GM18517 (cell line): ENCODE data around the gene SMIM35.
A peak's percentile ranks its signal among the peaks of the same experiment; 100 is the strongest.
"Not testable (repeated sequence)": the region's sequence is repeated elsewhere in the genome, so short reads cannot be mapped to it uniquely, and the experiment has no call there.

Experiments used
- ATAC-seq: cut with Tn5 transposase; IDR thresholded peaks from one replicate; pipeline ENCODE4 v1.9.1; 2021; ENCODE audit warnings: mild to moderate bottlenecking, moderate library complexity; ENCODE audit not compliant: unreplicated experiment

Gene SMIM35

DNA sequence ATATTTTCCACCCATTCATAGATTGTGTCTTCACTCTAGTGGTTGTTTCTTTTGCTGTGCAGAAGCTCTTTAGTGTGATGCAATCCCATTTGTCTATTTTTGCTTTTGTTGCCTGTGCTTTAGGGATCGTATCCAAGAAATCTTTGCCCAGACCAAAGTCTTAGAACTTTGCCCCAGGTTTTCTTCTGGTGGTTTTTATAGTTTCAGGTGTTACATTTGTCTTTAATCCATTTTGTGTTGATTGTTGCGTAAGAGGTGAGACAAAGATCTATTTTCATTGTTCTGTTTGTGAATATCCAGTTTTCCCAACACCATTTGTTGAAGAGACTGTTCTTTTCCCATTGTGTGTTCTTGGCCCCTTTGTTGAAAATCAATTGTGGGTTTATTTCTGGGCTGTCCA, 94.1 kb downstream of the SMIM35 start:
- no peak for ATAC-seq

DNA sequence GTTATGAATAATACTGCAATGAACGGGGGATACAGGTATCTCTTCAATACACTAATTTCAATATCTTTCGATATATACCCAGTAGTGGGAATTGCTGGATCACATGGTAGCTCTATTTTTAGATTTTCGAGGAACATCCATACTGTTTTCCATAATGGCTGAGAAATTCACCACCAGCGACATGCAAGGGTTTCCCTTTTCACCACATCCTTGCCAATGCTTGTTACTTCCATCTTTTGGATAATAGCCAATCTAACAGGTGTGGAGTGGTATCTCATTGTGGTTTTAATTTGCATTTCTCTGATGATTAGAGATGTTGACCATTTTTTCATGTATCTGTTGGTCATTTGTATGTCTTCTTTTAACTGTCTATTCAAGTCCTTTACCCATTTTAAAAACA, 94.6 kb downstream of the SMIM35 start:
- no peak for ATAC-seq

DNA sequence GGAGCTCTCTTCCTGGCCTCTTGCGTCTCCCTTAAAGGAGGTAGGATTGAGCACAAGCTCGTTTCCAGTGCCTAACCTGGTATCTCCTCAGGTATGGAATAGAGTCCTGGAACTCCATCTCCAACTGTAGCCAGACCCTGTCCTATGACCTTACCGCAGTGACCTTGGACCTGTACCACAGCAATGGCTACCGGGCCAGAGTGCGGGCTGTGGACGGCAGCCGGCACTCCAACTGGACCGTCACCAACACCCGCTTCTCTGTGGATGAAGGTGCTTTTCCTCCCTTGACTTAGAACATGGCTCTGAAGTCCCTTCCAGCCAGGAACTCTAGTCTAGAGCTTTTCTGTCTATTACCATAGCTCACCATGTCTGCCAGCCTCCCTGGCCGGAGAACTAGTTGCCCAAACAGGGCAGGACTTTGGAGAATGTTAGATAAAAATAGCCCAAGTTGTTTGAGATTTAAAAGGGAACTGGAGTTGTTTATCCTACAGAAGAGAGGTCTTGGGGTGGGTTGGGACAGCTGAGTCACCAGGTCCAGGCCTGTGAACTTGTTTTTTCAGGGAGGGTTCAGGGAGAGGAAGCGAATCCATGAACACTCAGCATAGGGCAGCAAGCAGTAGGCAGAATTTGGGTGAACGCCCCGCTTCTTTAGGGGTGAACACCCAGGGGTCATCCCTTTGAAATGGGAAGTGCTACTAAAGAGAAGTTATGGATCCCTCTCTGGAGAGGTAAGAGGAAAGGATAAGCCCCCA, 97.2 kb downstream of the SMIM35 start:
- no peak for ATAC-seq

DNA sequence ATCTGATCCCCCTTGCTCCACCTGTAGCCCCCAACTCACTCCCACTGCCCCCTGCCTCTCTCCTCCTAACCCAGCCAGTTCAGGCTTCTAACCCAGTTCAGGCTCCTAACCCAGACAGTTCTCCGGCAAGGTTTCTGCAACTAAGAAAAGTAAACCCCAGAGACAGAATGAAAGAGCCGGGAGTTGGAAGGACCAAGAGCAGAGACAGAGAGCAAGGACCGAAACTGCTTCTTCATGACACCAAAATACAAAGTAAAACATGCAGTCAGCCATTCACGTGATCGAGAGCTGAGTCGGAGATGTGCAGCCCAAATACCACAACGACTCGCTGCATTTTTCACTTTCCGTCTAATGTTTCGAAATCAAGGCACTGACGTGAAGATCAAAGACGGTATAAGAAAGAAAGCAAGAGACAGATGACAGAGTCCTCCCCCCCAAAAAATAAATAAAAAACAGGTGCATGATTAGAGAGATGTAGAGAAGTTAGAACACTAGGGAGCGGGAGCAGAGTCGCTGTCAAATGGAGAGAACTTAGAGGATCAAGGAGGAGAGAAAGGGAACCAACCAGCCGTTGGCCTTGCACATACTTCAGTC, 99.7 kb downstream of the SMIM35 start:
- peak; percentile 50 for ATAC-seq

DNA sequence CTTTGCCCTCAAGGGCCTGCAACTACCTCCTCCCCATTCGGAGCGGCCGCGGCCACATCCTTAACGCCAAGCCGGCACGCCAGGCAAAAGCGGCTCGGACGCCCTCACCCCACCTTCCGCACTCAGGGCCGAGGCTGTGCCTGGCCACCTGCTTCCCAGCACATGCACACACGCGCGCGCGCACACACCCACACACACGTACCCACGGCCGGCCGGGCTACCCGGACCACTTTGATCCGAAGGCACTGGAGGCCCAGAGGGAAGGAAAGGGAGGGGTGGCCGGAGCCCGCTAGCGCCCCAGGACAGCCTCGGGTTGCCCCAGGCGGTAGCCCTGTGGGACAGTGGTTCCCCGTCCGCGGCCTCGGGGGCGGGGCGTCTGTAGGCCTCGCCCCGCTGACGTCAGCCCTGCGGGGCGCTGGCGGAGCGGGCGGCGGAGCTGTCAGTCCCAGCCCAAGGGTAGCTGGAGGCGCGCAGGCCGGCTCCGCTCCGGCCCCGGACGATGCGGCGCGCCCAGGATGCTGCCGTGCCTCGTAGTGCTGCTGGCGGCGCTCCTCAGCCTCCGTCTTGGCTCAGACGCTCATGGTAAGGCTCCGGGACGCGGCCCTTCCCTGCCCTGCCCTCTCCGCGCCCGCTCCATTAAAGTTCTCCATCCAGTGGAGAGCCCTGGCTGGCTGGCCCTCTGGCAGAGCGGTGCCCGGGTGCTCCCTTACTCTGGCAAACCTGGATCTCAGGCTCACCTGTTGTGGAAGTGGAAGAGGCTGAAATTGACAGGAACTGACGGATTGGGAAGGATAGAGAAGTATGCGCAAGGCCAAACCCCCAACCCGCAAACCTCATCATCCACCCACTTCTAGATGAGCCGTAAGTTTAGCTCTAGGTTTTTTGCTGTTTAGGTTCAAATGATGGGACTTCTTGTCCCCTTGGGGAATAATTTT, 100.5 kb downstream of the SMIM35 start, which contains the start of gene IL10RA:
Gene IL10RA (plus strand): TSS at position 442 of the 935 bp plus-strand sequence. CDS start 74 bp downstream, at position 516.
- ATAC-seq: peak; percentile 76

DNA sequence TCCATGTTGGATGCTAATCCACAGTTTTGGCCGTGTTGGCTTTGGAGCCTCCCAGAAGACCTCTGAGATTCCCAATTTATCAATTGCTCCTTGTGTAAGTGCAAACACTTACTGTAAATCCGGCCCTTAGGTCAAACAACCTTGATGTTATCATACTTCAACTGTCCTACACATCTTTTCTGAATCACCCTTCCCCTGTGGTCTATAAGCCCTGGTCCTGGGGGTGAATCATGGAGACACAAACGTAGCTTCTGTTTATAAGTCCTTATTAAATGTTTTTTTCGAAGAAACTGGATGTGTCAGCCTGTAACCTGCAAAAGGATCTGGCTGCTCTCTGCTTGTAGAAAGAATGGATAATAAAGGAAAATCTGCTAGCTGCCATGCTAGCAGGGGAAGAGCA, 102.3 kb downstream of the SMIM35 start:
- ATAC-seq: no peak

DNA sequence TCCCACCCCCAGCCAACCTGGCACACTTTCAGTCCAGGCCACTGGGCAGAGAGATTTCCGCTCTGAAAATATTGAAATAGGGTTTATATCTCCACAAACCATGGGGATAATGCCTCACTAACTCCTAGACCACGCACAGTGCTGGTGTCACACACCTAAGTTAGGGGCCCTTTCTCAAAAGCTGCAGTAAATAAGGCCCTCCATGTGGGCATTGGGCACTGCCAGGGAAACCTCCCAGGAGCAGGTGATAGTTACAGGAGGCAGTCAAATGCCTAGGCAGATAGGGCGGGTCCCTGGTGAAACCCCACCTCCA, 103.6 kb downstream of the SMIM35 start:
- ATAC-seq: no peak

DNA sequence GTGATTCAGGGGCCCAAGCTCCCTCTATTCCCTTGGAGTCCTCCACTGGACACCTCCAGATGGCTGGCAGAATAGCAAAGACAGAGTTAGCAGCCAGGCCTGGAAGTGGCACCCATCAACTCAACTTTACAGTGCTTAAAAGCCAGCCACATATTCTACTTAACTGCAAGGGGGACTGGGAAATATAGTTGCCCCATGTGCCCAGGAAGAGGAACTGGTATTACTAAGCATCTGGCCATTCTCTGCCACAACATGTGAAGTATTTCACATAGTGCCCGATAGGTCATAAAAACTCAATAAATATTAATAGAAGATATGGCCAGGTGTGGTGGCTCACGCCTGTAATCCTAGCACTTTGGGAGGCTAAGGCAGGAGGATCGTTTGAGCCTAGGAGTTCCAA, 106.0 kb downstream of the SMIM35 start:
- ATAC-seq: no peak

DNA sequence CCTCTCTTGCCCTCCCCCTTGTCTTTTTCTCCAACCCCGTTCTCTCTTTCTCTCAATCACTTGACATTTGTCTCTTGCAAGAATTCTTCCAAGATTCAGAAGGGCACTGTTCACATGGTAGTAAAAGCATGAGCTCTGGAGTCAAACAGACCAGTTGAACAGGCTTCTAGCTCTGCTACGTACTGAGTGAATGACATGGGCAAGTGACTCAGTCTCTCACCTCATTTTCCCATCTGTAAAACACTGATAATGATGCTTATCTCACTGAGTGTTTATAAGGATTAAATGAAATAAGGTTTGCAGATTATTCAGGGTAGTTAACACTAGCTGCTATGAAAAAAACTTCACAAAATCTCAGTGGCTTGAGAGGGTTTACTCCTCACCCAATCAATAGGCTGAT, 106.5 kb downstream of the SMIM35 start:
- no peak for ATAC-seq

DNA sequence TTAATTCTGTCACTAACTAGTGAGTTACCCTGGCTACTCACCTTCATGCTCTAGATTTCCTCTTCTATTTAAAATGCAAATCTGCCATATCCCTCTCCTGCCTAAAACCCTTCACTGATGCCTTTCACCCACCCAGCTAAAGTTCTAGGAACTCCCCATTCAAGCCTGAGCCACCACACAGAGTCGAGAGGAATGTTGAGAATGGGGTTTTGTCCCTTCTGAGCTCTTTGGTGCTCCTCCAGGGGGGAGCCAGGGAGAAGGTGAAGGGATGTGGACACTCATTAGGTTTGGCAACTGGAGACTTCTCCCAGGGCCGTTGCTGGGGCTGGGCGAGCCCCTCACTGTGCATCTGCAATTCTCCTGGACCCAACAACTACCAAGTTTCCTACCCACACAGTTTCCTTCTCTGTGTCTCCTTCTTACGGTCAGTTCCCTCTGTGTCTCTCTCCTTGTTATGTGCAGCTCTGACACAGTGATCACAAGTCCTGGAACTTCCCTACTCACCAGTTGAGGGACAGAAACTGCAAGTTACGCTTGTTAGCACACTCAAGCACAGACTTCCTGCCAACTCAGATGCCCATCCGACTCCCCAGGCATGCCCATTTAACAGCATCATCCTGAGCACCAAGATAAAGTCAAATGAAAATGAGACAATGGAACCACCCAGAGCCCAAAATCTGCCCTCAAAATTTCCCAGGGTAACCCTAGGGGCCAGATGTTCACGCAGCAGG, 107.1 kb downstream of the SMIM35 start:
- ATAC-seq: no peak

DNA sequence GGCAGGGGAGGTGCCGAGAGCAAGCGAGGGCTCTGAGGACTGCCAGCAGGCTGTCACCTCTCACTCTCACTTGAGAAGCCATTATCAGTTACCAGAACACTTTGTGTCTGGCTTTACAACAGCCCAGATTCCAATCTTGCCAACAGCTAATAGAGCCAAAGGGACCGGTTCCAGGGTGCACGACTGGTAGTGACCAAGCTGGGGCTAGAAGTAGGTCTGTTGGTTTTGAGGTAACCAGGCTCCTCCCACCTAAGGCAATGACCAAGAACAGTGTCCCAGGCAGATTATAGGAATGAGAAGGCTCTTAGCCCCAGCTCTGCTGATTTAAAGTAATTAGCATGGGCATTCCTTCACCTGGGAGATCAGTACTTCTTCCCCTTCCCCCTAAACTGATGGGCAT, 107.8 kb downstream of the SMIM35 start:
- ATAC-seq: no peak

DNA sequence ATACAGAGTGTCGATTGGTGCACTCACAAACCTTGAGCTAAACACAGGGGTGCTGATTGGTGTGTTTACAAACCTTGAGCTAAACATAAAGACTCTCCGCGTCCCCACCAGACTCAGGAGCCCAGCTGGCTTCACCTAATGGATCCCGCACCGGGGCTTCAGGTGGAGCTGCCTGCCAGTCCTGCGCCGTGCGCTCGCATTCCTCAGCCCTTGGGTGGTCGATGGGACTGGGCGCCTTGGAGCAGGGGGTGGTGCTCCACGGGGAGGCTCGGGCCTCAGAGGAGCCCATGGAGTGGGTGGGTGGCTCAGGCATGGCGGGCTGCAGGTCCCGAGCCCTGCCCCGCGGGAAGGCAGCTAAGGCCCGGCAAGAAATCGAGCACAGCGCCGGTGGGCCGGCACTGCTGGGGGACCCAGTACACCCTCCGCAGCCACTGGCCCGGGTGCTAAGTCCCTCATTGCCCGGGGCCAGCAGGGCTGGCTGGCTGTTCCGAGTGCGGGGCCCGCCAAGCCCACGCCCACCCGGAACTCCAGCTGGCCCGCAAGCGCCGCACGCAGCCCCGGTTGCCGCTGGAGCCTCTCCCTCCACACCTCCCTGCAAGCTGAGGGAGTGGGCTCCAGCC, 108.4 kb downstream of the SMIM35 start:
- ATAC-seq: not testable (repeated sequence)

DNA sequence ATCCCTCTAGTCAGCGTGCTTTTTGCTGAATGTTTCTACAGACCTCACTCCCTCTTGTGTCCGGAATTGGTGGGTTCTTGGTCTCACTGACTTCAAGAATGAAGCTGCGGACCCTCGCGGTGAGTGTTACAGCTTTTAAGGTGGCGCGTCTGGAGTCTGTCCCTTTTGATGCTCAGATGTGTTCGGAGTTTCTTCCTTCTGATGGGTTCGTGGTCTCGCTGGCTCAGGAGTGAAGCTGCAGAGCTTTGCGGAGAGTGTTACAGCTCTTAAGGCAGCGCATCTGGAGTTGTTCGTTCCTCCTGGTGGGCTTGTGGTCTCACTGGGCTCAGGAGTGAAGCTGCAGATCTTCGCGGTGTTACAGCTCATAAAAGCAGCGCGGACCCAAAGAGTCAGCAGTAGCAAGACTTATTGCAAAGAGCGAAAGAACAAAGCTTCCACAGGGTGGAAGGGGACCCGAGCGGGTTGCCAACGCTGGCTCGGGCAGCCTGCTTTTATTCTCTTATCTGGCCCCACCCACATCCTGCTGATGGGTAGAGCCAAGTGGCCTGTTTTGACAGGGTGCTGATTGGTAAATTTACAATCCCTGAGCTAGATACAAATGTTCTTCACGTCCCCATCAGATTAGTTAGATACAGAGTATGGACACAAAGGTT, 109.0 kb downstream of the SMIM35 start:
- not testable (repeated sequence) for ATAC-seq

DNA sequence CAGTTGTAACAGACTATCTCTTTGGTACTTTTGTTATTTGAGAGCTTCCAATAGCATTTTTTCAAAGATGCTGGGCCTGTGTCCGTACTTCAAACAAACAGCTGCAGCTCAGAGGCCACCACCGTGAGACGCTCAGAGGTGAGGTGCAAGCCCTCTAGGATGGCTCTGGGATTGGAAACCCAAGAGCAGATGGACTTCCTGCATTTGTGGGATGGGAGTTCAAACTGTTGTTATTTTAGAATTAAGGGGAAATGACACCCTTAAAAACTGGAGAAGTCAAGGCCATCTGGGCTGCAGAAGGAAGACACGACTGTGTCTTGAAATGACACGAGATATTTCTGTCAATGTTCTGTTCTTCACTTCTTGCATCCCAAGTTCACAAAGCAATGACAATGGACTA, 109.7 kb downstream of the SMIM35 start:
- no peak for ATAC-seq

DNA sequence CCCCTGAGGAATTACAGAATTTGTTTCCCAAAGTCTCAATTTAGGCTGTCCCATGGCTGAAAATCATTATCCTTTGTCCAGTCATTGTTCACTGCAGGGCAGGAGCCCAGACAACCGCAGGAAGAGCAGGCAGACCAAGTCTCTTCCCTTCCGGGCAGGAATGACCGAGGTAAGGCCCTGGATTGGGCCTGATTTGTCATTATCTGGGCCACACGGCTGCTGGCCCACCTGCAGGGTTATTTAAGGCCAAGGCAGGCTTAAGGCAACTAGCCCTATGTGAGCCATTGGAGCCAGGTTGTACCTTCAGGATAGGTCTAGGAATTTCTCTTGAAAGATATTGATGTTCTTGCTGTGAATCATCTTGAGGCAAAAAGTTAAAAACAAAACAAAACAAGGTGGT, 110.3 kb downstream of the SMIM35 start:
- ATAC-seq: no peak

DNA sequence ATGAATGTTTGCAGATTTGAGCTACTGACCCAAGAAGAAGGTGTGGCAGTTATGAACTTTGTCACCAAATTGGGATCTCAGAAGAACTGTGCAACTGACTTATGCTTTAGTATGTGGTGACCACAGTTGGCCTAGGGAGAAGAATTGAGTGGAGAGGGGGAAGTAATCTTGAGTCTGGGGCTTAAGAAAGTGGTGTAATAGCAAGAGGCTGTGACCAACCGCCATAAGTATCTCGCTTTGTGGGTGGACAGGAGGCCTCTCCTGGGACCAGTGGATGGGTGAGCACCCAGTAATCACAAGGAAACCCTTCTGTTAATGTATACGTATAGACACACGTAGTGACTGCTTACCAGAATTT, 113.3 kb downstream of the SMIM35 start:
- ATAC-seq: no peak

DNA sequence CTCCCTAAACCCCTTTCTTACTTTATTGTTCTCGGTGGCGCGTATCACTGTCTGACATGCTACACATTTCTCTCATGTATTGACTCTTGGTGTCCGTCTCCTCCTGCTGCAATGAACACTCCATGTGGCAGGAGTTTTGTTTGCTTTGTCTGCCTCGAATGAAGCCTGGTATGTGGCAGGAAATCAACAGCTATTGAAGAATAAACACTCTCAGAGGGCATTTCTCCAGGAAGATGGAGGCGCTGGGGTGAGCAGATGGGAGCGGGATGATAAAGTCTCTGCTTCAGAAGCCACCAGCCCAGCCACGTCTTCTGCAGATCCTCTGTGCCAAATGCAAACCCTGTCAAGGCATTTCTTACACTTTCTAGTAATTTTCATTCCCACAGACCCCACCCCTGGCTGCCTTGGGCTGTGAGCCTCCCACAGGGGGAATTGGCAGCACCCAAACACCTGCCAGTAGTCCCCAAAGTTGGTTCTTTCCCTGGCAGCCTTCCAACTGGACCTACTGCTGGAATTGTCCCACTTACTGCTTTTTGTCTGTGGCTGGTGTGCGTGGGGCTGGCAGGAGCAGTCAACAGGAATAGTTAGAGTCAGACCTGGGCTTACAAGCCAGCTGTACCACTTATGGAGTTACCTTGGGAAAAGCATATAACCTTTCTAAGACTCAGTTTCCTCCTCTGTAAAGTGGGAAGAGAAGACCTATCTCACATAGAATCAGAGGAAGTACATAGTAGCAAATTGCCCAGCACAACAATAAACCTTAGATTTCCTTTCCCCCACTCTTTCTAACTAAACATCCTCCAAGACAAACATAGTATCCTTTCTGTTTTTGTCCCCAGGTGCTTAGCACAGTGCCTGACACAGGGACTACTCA, 113.9 kb downstream of the SMIM35 start:
- ATAC-seq: no peak

DNA sequence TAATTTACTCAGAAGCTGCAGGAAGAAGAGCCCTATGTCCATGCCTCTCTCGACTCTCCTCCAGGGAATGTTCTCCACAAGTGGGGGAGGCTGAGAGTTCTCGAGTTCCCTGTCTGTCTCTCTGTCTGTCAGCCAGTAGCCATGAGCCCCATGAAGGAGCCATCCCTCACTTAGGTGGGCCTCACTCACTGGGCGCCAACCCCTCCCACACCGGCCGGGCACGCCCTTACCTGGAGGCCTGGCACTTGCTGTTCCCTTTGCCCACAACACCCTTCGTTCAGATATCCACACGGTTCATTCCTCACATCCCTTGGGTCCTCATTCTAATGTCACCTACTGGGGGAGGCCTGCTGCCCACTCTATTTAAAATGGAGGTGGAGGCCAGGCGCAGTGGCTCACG, 114.7 kb downstream of the SMIM35 start:
- no peak for ATAC-seq

DNA sequence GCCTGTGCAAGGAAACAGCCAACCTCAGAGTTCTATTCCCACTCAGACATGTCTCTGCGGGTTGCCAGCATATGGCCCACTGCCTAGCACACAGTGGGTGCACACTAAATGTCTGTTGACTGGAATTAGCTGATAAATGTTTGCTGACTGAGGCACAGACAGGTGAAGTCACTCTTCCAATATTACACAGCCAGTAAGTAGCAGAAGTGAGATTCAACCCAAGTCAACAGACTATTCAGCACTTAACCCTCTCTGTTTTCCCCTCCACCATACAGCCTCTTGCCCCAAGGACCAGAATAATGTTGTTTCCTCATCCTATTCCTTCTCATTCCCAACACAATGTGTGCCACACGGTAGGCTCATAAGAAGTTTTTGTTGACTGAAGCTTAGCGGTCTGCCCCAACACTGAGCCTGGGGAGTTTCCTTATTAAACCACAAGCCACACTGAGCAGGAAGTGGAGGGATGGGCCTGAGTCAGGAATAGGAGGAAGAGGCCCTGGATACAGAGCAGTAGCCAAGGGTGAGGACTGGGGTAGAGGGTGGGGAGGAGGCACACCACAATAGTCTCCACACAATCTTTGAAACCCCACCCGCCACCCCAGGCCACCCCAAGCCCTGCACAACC, 116.3 kb downstream of the SMIM35 start:
- ATAC-seq: no peak
